ENCODE data around the gene C14orf180. TPM values are rescaled to one million over a fixed set of nuclear protein-coding genes. Genes with fewer than 3 reads are reported as not detected.

The C14orf180 gene
- total and polyA plus RNA-seq, 9 donors: 0.12 to 0.40 (median 0.13) TPM; not detected in 2

- no peak for DNase-seq
- Histone ChIP-seq H3K9me3 (no peaks in the 10 kb centered on the region), H3K27ac (no peak overlapping the region), H3K4me1 (ENCODE audit: insufficient read depth) (peaks cover 1% of the 10 kb centered on the region), H3K36me3 (no peaks in the 10 kb centered on the region), H3K4me3 (no peak overlapping the region), H3K27me3 (no peaks in the 10 kb centered on the region)
- intact Hi-C loops (cut with DNase I): no loop called here
- TF ChIP-seq EP300 (IDR thresholded peaks at IDR 0.05) (no peak), CTCF (IDR thresholded peaks at IDR 0.05) (no peak), POLR2A (IDR thresholded peaks at IDR 0.05) (no peak)
- WGBS, 3 donors: 64 to 79% (median 72%) methylated on average over 9 of the region's 9 CpGs
Observed at GRCh38 chr14:104581521-104581920, 2.0 kb downstream of the C14orf180 start.

GRCh38 chr14:104582005-104582404 lies 2.4 kb downstream of the C14orf180 start:
- no peak for DNase-seq
- intact Hi-C loops (cut with DNase I): no loop called here
- no peaks in the 10 kb centered on the region for H3K27me3 ChIP-seq

GRCh38 chr14:104582662-104583061 lies 3.1 kb downstream of the C14orf180 start:
- H3K36me3 ChIP-seq: no peaks in the 10 kb centered on the region
- H3K27me3 ChIP-seq: no peaks in the 10 kb centered on the region
- no peak overlapping the region for H3K27ac ChIP-seq
- H3K4me1 ChIP-seq (ENCODE audit: insufficient read depth): peaks cover 1% of the 10 kb centered on the region
- H3K4me3 ChIP-seq: no peak overlapping the region
- DNase-seq: no peak
- intact Hi-C loops (cut with DNase I): no loop called here
- no peaks in the 10 kb centered on the region for H3K9me3 ChIP-seq
- WGBS, 3 donors: 62 to 70% (median 65%) methylated on average over 12 of the region's 12 CpGs
- TF ChIP-seq POLR2A (IDR thresholded peaks at IDR 0.05) (no peak), CTCF (IDR thresholded peaks at IDR 0.05) (no peak), EP300 (IDR thresholded peaks at IDR 0.05) (no peak)

More at GRCh38 chr14:104582005-104582404, 2.4 kb downstream of the C14orf180 start:
- Histone ChIP-seq H3K9me3 (no peaks in the 10 kb centered on the region), H3K4me1 (ENCODE audit: insufficient read depth) (peaks cover 1% of the 10 kb centered on the region), H3K4me3 (no peak overlapping the region), H3K27ac (no peak overlapping the region), H3K36me3 (no peaks in the 10 kb centered on the region)
- TF ChIP-seq EP300 (IDR thresholded peaks at IDR 0.05) (no peak), CTCF (IDR thresholded peaks at IDR 0.05) (no peak), POLR2A (IDR thresholded peaks at IDR 0.05) (no peak)
- WGBS, 3 donors: 49 to 63% (median 55%) methylated on average over 18 to 20 of the region's 20 CpGs

GRCh38 chr14:104583424-104584306 lies 4.1 kb downstream of the C14orf180 start:
- H3K9me3 ChIP-seq: no peaks in the 10 kb centered on the region
- H3K4me1 ChIP-seq (ENCODE audit: insufficient read depth): peaks cover 1% of the 10 kb centered on the region
- no peak overlapping the region for H3K27ac ChIP-seq
- WGBS, 3 donors: 71 to 77% (median 77%) methylated on average over 27 of the region's 27 CpGs
- DNase-seq: no peak
- H3K27me3 ChIP-seq: no peaks in the 10 kb centered on the region
- intact Hi-C loops (cut with DNase I): no loop called here
- no peak for TF ChIP-seq CTCF (IDR thresholded peaks at IDR 0.05)
- no peak for TF ChIP-seq POLR2A (IDR thresholded peaks at IDR 0.05)
- TF ChIP-seq EP300 (IDR thresholded peaks at IDR 0.05): no peak
- H3K36me3 ChIP-seq: no peaks in the 10 kb centered on the region
- no peak overlapping the region for H3K4me3 ChIP-seq

All from ovary (tissue), 9 donors.